Vagina (tissue), 2 donors: ENCODE measurements around the gene SLC9C2. TPM values are rescaled to one million over a fixed set of nuclear protein-coding genes. Genes with fewer than 3 reads are reported as not detected.
"Not testable (repeated sequence)": the region's sequence is repeated elsewhere in the genome, so short reads cannot be mapped to it uniquely, and the experiment has no call there.

Source experiments
- DNase-seq, 2 donors: peaks; one replicate each; pipeline ENCODE4 v3.0.0-alpha.2; 2017; ENCODE audit errors: extremely low spot score in 2 of 2
- H3K27ac ChIP-seq: fragments of 200-600 bp; sonication (generic); one replicate; pipeline ENCODE4 v1.5.1; 2019
- H3K27me3 ChIP-seq: fragments of 200-600 bp; sonication (generic); one replicate; pipeline ENCODE4 v1.5.1; 2019
- H3K36me3 ChIP-seq, 2 donors: fragments of 200-600 bp; sonication (generic); one replicate each; pipeline ENCODE4 v1.5.1; 2017 to 2019
- H3K4me1 ChIP-seq: fragments of 200-600 bp; sonication (generic); one replicate; pipeline ENCODE4 v1.5.1; 2019
- H3K4me3 ChIP-seq, 2 donors: fragments of 200-600 bp; sonication (generic); 1 replicate in 1 of 2; 2 replicates in 1 of 2; pipeline ENCODE4 v1.5.1; 2016 to 2019
- H3K9me3 ChIP-seq: fragments of 200-600 bp; sonication (generic); one replicate; pipeline ENCODE4 v1.5.1; 2019
- CTCF ChIP-seq, 3 experiments: fragments of 450-650 bp in 2 of 3; fragments of 200-600 bp in 1 of 3; sonication (generic) in 1 of 3; IDR thresholded peaks; one replicate each; pipeline ENCODE4 v1.5.1; 2017 to 2019; ENCODE audit warnings: antibody characterized with exemption in 3 of 3, mild to moderate bottlenecking in 2 of 3, moderate library complexity in 2 of 3
- POLR2A ChIP-seq, 2 donors: fragments of 450-650 bp; IDR thresholded peaks; one replicate each; pipeline ENCODE4 v1.6.1; 2017; ENCODE audit warnings: antibody characterized with exemption in 2 of 2, mild to moderate bottlenecking in 2 of 2, moderate library complexity in 2 of 2
- POLR2AphosphoS5 ChIP-seq, 2 donors: sonication (generic); formaldehyde crosslinking; IDR thresholded peaks; one replicate each; pipeline ENCODE4 v1.9.0; 2017; ENCODE audit warnings: antibody characterized with exemption in 2 of 2, mild to moderate bottlenecking in 2 of 2, low read depth in 1 of 2; ENCODE audit not compliant: insufficient read depth in 1 of 2
- intact Hi-C: fragments of 100-400 bp; cut with DNase I; formaldehyde crosslinking; loops from one replicate; pipeline ENCODE4 v1.15.1; 2023
- total RNA-seq: library from RNA; depleted of rRNA; stranded (reverse); fragments of >200 nt; gene quantifications from one replicate; pipeline ENCODE4 v1.2.3, GENCODE V29; 2016

The SLC9C2 gene
- total RNA-seq, 1 donor from 2014 or later, result not detected

DNA sequence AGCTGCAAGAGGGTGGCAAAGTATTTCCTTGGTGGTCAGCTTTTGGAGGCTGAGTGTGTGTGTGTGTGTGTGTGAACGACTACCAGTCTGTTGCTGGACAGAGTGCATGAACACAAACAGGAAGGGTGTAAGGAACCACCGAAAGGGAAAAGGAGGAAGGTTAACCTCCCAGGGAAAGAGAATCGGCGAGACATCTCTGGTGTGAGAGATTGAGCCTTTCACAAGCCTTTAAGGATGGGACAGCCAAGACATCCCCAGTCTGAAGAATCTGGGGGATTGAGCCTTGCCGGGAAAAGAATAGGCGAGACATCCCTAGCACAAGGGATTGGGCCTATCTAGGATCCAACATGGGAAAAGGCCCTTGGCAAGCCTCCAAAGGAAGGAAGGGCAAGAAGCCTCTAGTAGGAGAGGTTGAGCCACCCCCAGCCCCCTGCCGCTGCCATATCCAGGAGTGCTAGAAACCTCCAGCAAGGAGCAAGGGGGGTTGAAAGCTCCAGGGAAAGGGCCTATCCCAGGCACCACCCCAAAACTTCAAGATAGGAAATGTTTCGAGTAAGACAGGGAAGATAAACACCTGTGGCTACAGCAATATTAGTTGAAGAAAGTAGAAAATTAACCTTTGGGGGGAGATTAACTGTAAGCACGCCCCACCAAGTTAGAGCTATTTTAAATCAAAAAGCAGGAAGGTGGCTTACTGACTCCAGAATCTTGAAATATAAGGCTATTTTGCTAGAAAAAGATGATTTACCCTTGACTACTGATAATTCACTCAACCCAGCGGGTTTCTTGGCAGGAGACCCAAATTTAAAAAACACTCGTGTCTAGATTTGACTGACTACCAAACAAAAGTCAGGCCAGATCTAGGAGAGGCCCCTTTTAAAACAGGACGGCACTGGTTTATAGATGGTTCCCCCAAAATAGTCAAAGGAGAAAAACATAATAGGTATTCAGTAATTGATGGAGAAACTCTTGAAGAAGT lies 35.5 kb upstream of the SLC9C2 start:
- Histone ChIP-seq H3K4me1 (no peaks in the 10 kb centered on the region), H3K36me3 (no peaks in the 10 kb centered on the region), H3K9me3 (no peaks in the 10 kb centered on the region), H3K4me3 (no peak overlapping the region), H3K27ac (no peak overlapping the region), H3K27me3 (no peaks in the 10 kb centered on the region)
- TF ChIP-seq POLR2AphosphoS5 (IDR thresholded peaks at IDR 0.05; ENCODE audit: insufficient read depth in 1 of 2, low read depth in 1 of 2) (no peak), CTCF (IDR thresholded peaks at IDR 0.05) (no peak), POLR2A (IDR thresholded peaks at IDR 0.05) (no peak)
- no peak for DNase-seq
- intact Hi-C loops, result no loop called here

- H3K36me3 ChIP-seq, H3K9me3 ChIP-seq: not testable (repeated sequence)
These were observed 34.6 kb upstream of the SLC9C2 start for GRCh38 chr1:173637236-173638042.

GRCh38 chr1:173635116-173635515 lies 32.2 kb upstream of the SLC9C2 start, which contains the start of gene TEX50:
Gene TEX50, plus strand, starts transcription at chr1:173635338. Its CDS starts 184 bp downstream, at chr1:173635522.
- no peaks in the 10 kb centered on the region for H3K4me1 ChIP-seq
- no peak for DNase-seq
- H3K27ac ChIP-seq, result no peak within 1 kb of the TSS
- no peaks in the 10 kb centered on the region for H3K36me3 ChIP-seq
- no peaks in the 10 kb centered on the region for H3K27me3 ChIP-seq
- no peaks in the 10 kb centered on the region for H3K9me3 ChIP-seq
- no peak within 1 kb of the TSS for H3K4me3 ChIP-seq
- no peak for TF ChIP-seq POLR2AphosphoS5 (IDR thresholded peaks at IDR 0.05; ENCODE audit: insufficient read depth in 1 of 2, low read depth in 1 of 2)
- no peak for TF ChIP-seq CTCF (IDR thresholded peaks at IDR 0.05)
- TF ChIP-seq POLR2A (IDR thresholded peaks at IDR 0.05), result no peak
- intact Hi-C loops, result no loop called here

More at GRCh38 chr1:173637236-173638042, 34.6 kb upstream of the SLC9C2 start:
- H3K4me3 ChIP-seq, intact Hi-C loops, DNase-seq, H3K27me3 ChIP-seq, H3K27ac ChIP-seq, H3K4me1 ChIP-seq: not testable (repeated sequence)

- Histone ChIP-seq H3K27me3 (no peaks in the 10 kb centered on the region), H3K27ac (no peak overlapping the region), H3K4me1 (no peaks in the 10 kb centered on the region), H3K36me3 (no peaks in the 10 kb centered on the region), H3K4me3 (no peak overlapping the region), H3K9me3 (no peaks in the 10 kb centered on the region)
- intact Hi-C loops, result no loop called here
- DNase-seq, result no peak
- TF ChIP-seq CTCF (IDR thresholded peaks at IDR 0.05) (no peak), POLR2A (IDR thresholded peaks at IDR 0.05) (no peak), POLR2AphosphoS5 (IDR thresholded peaks at IDR 0.05; ENCODE audit: insufficient read depth in 1 of 2, low read depth in 1 of 2) (no peak)
These were observed 26.0 kb upstream of the SLC9C2 start for GRCh38 chr1:173628888-173629287.

DNA sequence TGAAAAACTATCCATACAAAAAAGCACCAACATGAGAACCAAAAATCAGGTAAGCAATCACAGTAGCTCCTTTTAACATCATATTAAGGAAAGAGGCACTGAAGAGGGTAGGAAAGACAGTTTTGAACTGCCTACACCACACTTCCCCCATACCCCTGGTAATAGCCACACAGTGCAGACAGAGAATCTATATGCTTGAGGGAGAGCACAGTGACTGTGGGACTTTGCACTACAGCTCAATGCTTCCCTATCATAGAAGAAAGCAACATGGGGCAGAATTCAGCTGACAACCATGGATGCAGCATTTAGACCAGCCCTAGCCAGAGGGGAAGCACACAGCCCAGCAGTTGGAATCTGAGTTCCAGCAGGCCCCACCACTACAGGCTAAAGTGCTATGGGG lies 24.4 kb upstream of the SLC9C2 start:
- H3K36me3 ChIP-seq, result no peaks in the 10 kb centered on the region
- no peaks in the 10 kb centered on the region for H3K27me3 ChIP-seq
- intact Hi-C loops, result no loop called here
- no peak for DNase-seq
- no peaks in the 10 kb centered on the region for H3K4me1 ChIP-seq
- H3K27ac ChIP-seq, result no peak overlapping the region
- TF ChIP-seq POLR2A (IDR thresholded peaks at IDR 0.05), result no peak
- TF ChIP-seq CTCF (IDR thresholded peaks at IDR 0.05), result no peak
- no peak for TF ChIP-seq POLR2AphosphoS5 (IDR thresholded peaks at IDR 0.05; ENCODE audit: insufficient read depth in 1 of 2, low read depth in 1 of 2)
- H3K4me3 ChIP-seq, result no peak overlapping the region
- no peaks in the 10 kb centered on the region for H3K9me3 ChIP-seq
